Liver (tissue), 9 donors: ENCODE results near the gene C1QA. TPM values are rescaled to one million over a fixed set of nuclear protein-coding genes. Genes with fewer than 3 reads are reported as not detected.

Source experiments
- DNase-seq: peaks from one replicate; pipeline ENCODE4 v3.0.0-alpha.2; 2017; ENCODE audit warnings: low spot score
- H3K27ac ChIP-seq, 2 donors: one replicate each; pipeline ENCODE4 v1.7.0; 2013; ENCODE audit warnings: inconsistent platforms in 2 of 2, low read length in 2 of 2, control low read depth in 1 of 2, low read depth in 1 of 2, mild to moderate bottlenecking in 1 of 2
- H3K27me3 ChIP-seq, 4 donors: one replicate each; pipeline versions ENCODE4 v1.6.1 to v1.7.0; 2013; ENCODE audit warnings: low read length in 3 of 4, inconsistent platforms in 1 of 4, mild to moderate bottlenecking in 1 of 4, moderate library complexity in 1 of 4; ENCODE audit not compliant: control insufficient read depth in 4 of 4, insufficient read depth in 4 of 4
- H3K36me3 ChIP-seq, 4 donors: one replicate each; pipeline versions ENCODE4 v1.6.1 to v1.7.0; 2013; ENCODE audit warnings: low read length in 3 of 4, mild to moderate bottlenecking in 3 of 4, low read depth in 1 of 4, moderate library complexity in 1 of 4; ENCODE audit not compliant: control insufficient read depth in 4 of 4, insufficient read depth in 3 of 4
- H3K4me1 ChIP-seq, 4 donors: one replicate each; pipeline versions ENCODE4 v1.6.1 to v1.7.0; 2013; ENCODE audit warnings: low read length in 3 of 4, mild to moderate bottlenecking in 3 of 4, moderate library complexity in 1 of 4; ENCODE audit not compliant: control insufficient read depth in 4 of 4, insufficient read depth in 4 of 4
- H3K4me3 ChIP-seq, 3 donors: one replicate each; pipeline versions ENCODE4 v1.6.1 to v1.7.0; 2013; ENCODE audit warnings: low read length in 3 of 3, control low read depth in 1 of 3, low read depth in 1 of 3, mild to moderate bottlenecking in 1 of 3
- H3K9ac ChIP-seq, 2 donors: one replicate each; pipeline ENCODE4 v1.7.0; 2013; ENCODE audit warnings: low read length in 2 of 2, mild to moderate bottlenecking in 2 of 2, moderate library complexity in 2 of 2, control low read depth in 1 of 2, low read depth in 1 of 2
- H3K9me3 ChIP-seq, 4 donors: one replicate each; pipeline versions ENCODE4 v1.6.1 to v1.7.0; 2013; ENCODE audit warnings: low read length in 3 of 4; ENCODE audit not compliant: control insufficient read depth in 4 of 4
- EGR1 ChIP-seq, 2 donors: IDR thresholded peaks; 2 replicates each; pipeline ENCODE4 v1.6.1; 2016 to 2018; ENCODE audit warnings: antibody characterized with exemption in 2 of 2, low read depth in 2 of 2
- FOXA1 ChIP-seq: IDR thresholded peaks from 2 replicates; pipeline ENCODE4 v1.6.1; 2016; ENCODE audit warnings: antibody characterized with exemption
- FOXA2 ChIP-seq: IDR thresholded peaks from 2 replicates; pipeline ENCODE4 v1.6.1; 2016; ENCODE audit warnings: antibody characterized with exemption
- GABPA ChIP-seq, 2 donors: IDR thresholded peaks in 1 of 2; conservative IDR thresholded peaks in 1 of 2; 2 replicates each; pipeline ENCODE4 v1.6.1; 2016; ENCODE audit warnings: antibody characterized with exemption in 2 of 2, mild to moderate bottlenecking in 1 of 2, moderate library complexity in 1 of 2
- HNF4A ChIP-seq, 2 donors: conservative IDR thresholded peaks; 2 replicates each; pipeline ENCODE4 v1.6.1; 2016; ENCODE audit warnings: antibody characterized with exemption in 2 of 2, mild to moderate bottlenecking in 2 of 2
- HNF4G ChIP-seq: IDR thresholded peaks from 2 replicates; pipeline ENCODE4 v1.6.1; 2016; ENCODE audit warnings: antibody characterized with exemption
- JUND ChIP-seq, 2 donors: IDR thresholded peaks; 2 replicates each; pipeline ENCODE4 v1.6.1; 2016; ENCODE audit warnings: antibody characterized with exemption in 2 of 2
- NR2F2 ChIP-seq: IDR thresholded peaks from 2 replicates; pipeline ENCODE4 v1.6.1; 2016; ENCODE audit warnings: antibody characterized with exemption
- RAD21 ChIP-seq, 2 donors: IDR thresholded peaks; 2 replicates each; pipeline ENCODE4 v1.6.1; 2016; ENCODE audit warnings: antibody characterized with exemption in 2 of 2, mild to moderate bottlenecking in 2 of 2
- RXRA ChIP-seq, 2 donors: IDR thresholded peaks; 2 replicates each; pipeline ENCODE4 v1.6.1; 2017 to 2018; ENCODE audit warnings: antibody characterized with exemption in 2 of 2, mild to moderate bottlenecking in 1 of 2
- SP1 ChIP-seq: IDR thresholded peaks from 2 replicates; pipeline ENCODE4 v1.6.1; 2018; ENCODE audit warnings: antibody characterized with exemption, mild to moderate bottlenecking
- TAF1 ChIP-seq: conservative IDR thresholded peaks from 2 replicates; pipeline ENCODE4 v1.6.1; 2016; ENCODE audit warnings: antibody characterized with exemption, mild to moderate bottlenecking
- YY1 ChIP-seq: IDR thresholded peaks from 2 replicates; pipeline ENCODE4 v1.6.1; 2016; ENCODE audit warnings: antibody characterized with exemption, mild to moderate bottlenecking
- WGBS: extraction: QIAGEN DNeasy Blood & Tissue Kit; methylation state at CpG from one replicate; pipeline ENCODE4 v1.1.7; 2013; 5-methylcytosine and 5-hydroxymethylcytosine counted together
- polyA plus RNA-seq, 2 donors: library from polyadenylated mRNA; stranded (reverse) in 1 of 2; unstranded in 1 of 2; fragments of 200-250 nt in 1 of 2; fragments of >200 nt in 1 of 2; fragmentation: Nextera tagmentation in 1 of 2; extraction: Ambion mirVana in 1 of 2; gene quantifications; one replicate each; pipeline versions ENCODE4 v1.2.1 to v1.2.3, GENCODE V29; 2013 to 2015
- total RNA-seq, 2 donors: library from RNA; depleted of rRNA; stranded (reverse); fragments of >200 nt; gene quantifications; one replicate each; pipeline ENCODE4 v1.2.3, GENCODE V29; 2014
- TF ChIP-seq, protein P1 (sequence below): IDR thresholded peaks from 2 replicates; pipeline ENCODE4 v1.6.1; 2016; ENCODE audit warnings: antibody characterized with exemption
- TF ChIP-seq, protein P2 (sequence below): IDR thresholded peaks from 2 replicates; pipeline ENCODE4 v1.6.1; 2016; ENCODE audit warnings: antibody characterized with exemption, mild to moderate bottlenecking
- TF ChIP-seq, protein P3 (sequence below): IDR thresholded peaks from 2 replicates; pipeline ENCODE4 v1.6.1; 2016; ENCODE audit warnings: antibody characterized with exemption
- TF ChIP-seq, protein P4 (sequence below): fragments of 150-350 bp; IDR thresholded peaks from 2 replicates; pipeline ENCODE4 v1.5.1; 2017; ENCODE audit warnings: improper control_type of control experiment, low read depth, low read length; ENCODE audit not compliant: missing input control
- donor health status: healthy.
- donor health status: healthy.
- donor health status: healthy.
- donor health status: healthy.
- donor health status: healthy.

Gene C1QA
- total and polyA plus RNA-seq, 4 donors, result 73.0 to 243 (median 94.6) TPM

DNA sequence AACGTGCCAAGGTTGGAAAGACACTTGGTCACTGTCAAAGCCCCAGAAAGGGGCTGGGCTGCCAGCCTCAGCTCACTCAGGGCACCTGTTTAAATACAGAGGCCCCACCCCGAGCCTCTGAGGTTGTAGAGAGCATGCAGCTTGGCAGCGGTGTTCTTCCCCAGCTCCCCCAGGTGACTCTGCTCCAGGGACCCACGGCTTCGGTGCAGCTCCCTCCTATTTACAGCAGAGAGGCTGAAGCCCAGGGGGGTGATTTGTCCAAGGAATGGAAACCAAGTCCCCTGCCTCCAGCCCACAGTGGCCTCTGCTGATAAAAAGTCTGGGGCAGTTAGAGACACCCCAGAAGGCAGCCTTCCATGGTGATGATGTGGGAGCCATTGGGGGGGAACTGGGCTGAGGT is 9.1 kb upstream of the C1QA start:
- Histone ChIP-seq H3K27ac (no peak overlapping the region), H3K36me3 (no peaks in the 10 kb centered on the region), H3K4me3 (no peak overlapping the region), H3K4me1 (no peaks in the 10 kb centered on the region), H3K27me3 (peaks cover 0 to 13% (median 5%) of the 10 kb centered on the region in 4 donors), H3K9ac (no peak overlapping the region), H3K9me3 (no peaks in the 10 kb centered on the region)
- TF ChIP-seq TAF1 (no peak), JUND (IDR thresholded peaks at IDR 0.05) (no peak), HNF4A (conservative IDR thresholded peaks at IDR 0.05) (no peak), RXRA (IDR thresholded peaks at IDR 0.05) (no peak), FOXA1 (no peak), HNF4G (no peak), YY1 (no peak), NR2F2 (no peak), RAD21 (IDR thresholded peaks at IDR 0.05) (no peak), FOXA2 (no peak), EGR1 (IDR thresholded peaks at IDR 0.05; ENCODE audit: low read depth in 2 of 2) (no peak), SP1 (no peak)
- TF ChIP-seq, protein P1, sequence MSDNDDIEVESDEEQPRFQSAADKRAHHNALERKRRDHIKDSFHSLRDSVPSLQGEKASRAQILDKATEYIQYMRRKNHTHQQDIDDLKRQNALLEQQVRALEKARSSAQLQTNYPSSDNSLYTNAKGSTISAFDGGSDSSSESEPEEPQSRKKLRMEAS, result no peak
- TF ChIP-seq, protein P2, sequence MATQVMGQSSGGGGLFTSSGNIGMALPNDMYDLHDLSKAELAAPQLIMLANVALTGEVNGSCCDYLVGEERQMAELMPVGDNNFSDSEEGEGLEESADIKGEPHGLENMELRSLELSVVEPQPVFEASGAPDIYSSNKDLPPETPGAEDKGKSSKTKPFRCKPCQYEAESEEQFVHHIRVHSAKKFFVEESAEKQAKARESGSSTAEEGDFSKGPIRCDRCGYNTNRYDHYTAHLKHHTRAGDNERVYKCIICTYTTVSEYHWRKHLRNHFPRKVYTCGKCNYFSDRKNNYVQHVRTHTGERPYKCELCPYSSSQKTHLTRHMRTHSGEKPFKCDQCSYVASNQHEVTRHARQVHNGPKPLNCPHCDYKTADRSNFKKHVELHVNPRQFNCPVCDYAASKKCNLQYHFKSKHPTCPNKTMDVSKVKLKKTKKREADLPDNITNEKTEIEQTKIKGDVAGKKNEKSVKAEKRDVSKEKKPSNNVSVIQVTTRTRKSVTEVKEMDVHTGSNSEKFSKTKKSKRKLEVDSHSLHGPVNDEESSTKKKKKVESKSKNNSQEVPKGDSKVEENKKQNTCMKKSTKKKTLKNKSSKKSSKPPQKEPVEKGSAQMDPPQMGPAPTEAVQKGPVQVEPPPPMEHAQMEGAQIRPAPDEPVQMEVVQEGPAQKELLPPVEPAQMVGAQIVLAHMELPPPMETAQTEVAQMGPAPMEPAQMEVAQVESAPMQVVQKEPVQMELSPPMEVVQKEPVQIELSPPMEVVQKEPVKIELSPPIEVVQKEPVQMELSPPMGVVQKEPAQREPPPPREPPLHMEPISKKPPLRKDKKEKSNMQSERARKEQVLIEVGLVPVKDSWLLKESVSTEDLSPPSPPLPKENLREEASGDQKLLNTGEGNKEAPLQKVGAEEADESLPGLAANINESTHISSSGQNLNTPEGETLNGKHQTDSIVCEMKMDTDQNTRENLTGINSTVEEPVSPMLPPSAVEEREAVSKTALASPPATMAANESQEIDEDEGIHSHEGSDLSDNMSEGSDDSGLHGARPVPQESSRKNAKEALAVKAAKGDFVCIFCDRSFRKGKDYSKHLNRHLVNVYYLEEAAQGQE, result no peak
- TF ChIP-seq, protein P3, sequence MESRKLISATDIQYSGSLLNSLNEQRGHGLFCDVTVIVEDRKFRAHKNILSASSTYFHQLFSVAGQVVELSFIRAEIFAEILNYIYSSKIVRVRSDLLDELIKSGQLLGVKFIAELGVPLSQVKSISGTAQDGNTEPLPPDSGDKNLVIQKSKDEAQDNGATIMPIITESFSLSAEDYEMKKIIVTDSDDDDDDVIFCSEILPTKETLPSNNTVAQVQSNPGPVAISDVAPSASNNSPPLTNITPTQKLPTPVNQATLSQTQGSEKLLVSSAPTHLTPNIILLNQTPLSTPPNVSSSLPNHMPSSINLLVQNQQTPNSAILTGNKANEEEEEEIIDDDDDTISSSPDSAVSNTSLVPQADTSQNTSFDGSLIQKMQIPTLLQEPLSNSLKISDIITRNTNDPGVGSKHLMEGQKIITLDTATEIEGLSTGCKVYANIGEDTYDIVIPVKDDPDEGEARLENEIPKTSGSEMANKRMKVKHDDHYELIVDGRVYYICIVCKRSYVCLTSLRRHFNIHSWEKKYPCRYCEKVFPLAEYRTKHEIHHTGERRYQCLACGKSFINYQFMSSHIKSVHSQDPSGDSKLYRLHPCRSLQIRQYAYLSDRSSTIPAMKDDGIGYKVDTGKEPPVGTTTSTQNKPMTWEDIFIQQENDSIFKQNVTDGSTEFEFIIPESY, result no peak
- TF ChIP-seq, protein P4, sequence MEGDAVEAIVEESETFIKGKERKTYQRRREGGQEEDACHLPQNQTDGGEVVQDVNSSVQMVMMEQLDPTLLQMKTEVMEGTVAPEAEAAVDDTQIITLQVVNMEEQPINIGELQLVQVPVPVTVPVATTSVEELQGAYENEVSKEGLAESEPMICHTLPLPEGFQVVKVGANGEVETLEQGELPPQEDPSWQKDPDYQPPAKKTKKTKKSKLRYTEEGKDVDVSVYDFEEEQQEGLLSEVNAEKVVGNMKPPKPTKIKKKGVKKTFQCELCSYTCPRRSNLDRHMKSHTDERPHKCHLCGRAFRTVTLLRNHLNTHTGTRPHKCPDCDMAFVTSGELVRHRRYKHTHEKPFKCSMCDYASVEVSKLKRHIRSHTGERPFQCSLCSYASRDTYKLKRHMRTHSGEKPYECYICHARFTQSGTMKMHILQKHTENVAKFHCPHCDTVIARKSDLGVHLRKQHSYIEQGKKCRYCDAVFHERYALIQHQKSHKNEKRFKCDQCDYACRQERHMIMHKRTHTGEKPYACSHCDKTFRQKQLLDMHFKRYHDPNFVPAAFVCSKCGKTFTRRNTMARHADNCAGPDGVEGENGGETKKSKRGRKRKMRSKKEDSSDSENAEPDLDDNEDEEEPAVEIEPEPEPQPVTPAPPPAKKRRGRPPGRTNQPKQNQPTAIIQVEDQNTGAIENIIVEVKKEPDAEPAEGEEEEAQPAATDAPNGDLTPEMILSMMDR, result no peak
- 55% methylated on average over 5 of the region's 5 CpGs for WGBS
- DNase-seq, result no peak

DNA sequence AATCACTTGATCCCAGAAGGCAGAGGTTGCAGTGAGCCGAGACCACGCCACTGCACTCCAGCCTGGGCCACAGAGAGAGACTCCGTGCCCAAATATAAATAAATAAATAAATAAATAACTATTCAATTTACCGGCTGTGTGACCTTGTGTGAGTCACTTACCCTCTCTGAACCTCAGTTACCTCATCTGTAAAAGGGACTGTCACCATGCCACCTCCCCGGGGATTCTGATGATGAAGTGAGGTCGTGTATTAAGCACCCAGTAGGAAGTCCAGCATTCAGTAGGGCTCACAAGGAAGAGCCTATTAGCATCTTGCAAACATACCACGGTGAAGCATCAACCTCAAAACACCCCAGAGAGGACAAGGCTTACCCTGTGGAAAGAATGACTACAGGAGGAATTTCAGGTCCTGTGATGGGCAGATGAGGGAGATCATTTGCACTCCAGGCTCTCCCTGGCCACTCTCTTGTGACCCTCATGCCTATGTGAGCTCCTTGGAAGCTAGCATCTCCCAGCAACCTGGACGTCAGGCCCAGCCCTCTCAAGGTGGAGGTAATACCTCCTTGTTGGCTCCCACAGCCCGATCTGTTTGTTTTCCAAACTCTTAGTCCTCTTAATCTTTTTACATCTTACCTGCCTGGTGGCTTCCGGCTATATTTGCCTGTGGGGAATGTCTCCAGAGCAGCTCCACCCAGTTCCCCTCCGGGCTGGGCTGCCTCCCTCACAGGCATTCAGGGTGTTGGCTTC is 7.6 kb upstream of the C1QA start:
- Histone ChIP-seq H3K4me1 (no peaks in the 10 kb centered on the region), H3K4me3 (no peak overlapping the region), H3K9me3 (no peaks in the 10 kb centered on the region), H3K27ac (no peak overlapping the region), H3K27me3 (peaks cover 0 to 13% (median 5%) of the 10 kb centered on the region in 4 donors), H3K36me3 (no peaks in the 10 kb centered on the region), H3K9ac (no peak overlapping the region)
- WGBS, result 44% methylated on average over 11 of the region's 11 CpGs
- no peak for DNase-seq
- TF ChIP-seq, protein P4, result no peak
- TF ChIP-seq GABPA (IDR thresholded peaks at IDR 0.05 in 1 of 2, conservative IDR thresholded peaks at IDR 0.05 in 1 of 2) (no peak), NR2F2 (no peak), RXRA (IDR thresholded peaks at IDR 0.05) (no peak), FOXA1 (no peak), JUND (IDR thresholded peaks at IDR 0.05) (no peak), SP1 (no peak), TAF1 (no peak), HNF4A (conservative IDR thresholded peaks at IDR 0.05) (no peak)
- TF ChIP-seq, protein P2, result no peak
